SU-DHL-6 (cell line): ENCODE results near the gene CMTM6.

Source experiments
- CTCF ChIP-seq: fragments of 200-600 bp; sonication (generic); IDR thresholded peaks from one replicate; pipeline ENCODE4 v1.5.1; 2017; ENCODE audit warnings: antibody characterized with exemption, mild to moderate bottlenecking, low read length, moderate library complexity; ENCODE audit not compliant: insufficient read depth, poor library complexity, severe bottlenecking
- EZH2phosphoT487 ChIP-seq: fragments of 200-600 bp; sonication (generic), shearing (Covaris generic); conservative IDR thresholded peaks from 2 replicates; pipeline ENCODE4 v1.6.1; 2018; ENCODE audit warnings: mild to moderate bottlenecking, antibody characterized with exemption, low read length, moderate library complexity, mixed read lengths

- TF ChIP-seq CTCF = no peak
- TF ChIP-seq EZH2phosphoT487 = no peak
These were observed 14.7 kb downstream of the CMTM6 start for GRCh38 chr3:32487781-32488473.
